NCI-H1092 (cell line): ENCODE data around the gene NFATC2.

ENCODE experiments used
- DNase-seq: peaks from one replicate; lab custom pipeline; 2025; lab: John Stamatoyannopoulos, UW

Gene NFATC2

GRCh38 chr20:51374961-51375360, 167.6 kb downstream of the NFATC2 start:
- no peak for DNase-seq

- DNase-seq = no peak
These were observed 168.1 kb downstream of the NFATC2 start for GRCh38 chr20:51374456-51374830.

GRCh38 chr20:51373713-51374455, 168.6 kb downstream of the NFATC2 start:
- DNase-seq = no peak

GRCh38 chr20:51372966-51373365, 169.6 kb downstream of the NFATC2 start:
- no peak for DNase-seq

- peak; percentile 50 for DNase-seq
These were observed 170.2 kb downstream of the NFATC2 start for GRCh38 chr20:51372176-51372803.

GRCh38 chr20:51371720-51372119, 170.8 kb downstream of the NFATC2 start:
- no peak for DNase-seq

GRCh38 chr20:51369503-51369902, 173.0 kb downstream of the NFATC2 start:
- DNase-seq = no peak

GRCh38 chr20:51368461-51369211, 173.9 kb downstream of the NFATC2 start:
- no peak for DNase-seq

- no peak for DNase-seq
These were observed 176.2 kb downstream of the NFATC2 start for GRCh38 chr20:51366155-51366886.

GRCh38 chr20:51365670-51366069, 176.8 kb downstream of the NFATC2 start:
- no peak for DNase-seq

GRCh38 chr20:51363813-51364212, 178.7 kb downstream of the NFATC2 start:
- DNase-seq = no peak

GRCh38 chr20:51363378-51363777, 179.1 kb downstream of the NFATC2 start:
- no peak for DNase-seq

GRCh38 chr20:51362254-51362653, 180.3 kb downstream of the NFATC2 start:
- no peak for DNase-seq

GRCh38 chr20:51361258-51361657, 181.3 kb downstream of the NFATC2 start:
- DNase-seq = no peak

GRCh38 chr20:51360451-51361201, 181.9 kb downstream of the NFATC2 start:
- no peak for DNase-seq

GRCh38 chr20:51359947-51360346, 182.6 kb downstream of the NFATC2 start:
- DNase-seq = no peak

- DNase-seq = no peak
These were observed 183.1 kb downstream of the NFATC2 start for GRCh38 chr20:51359401-51359800.

GRCh38 chr20:51358032-51358724, 184.3 kb downstream of the NFATC2 start:
- no peak for DNase-seq

- DNase-seq = no peak
These were observed 185.0 kb downstream of the NFATC2 start for GRCh38 chr20:51357543-51357942.

GRCh38 chr20:51356871-51357270, 185.6 kb downstream of the NFATC2 start:
- no peak for DNase-seq

GRCh38 chr20:51354769-51355319, 187.7 kb downstream of the NFATC2 start:
- no peak for DNase-seq
